ENCODE results near the gene SRM. TPM values are rescaled to one million over a fixed set of nuclear protein-coding genes. Genes with fewer than 3 reads are reported as not detected.
"Not testable (repeated sequence)": the region's sequence is repeated elsewhere in the genome, so short reads cannot be mapped to it uniquely, and the experiment has no call there.

The SRM gene
- total RNA-seq, 1 donor from 2014 or later = 117 TPM

DNA sequence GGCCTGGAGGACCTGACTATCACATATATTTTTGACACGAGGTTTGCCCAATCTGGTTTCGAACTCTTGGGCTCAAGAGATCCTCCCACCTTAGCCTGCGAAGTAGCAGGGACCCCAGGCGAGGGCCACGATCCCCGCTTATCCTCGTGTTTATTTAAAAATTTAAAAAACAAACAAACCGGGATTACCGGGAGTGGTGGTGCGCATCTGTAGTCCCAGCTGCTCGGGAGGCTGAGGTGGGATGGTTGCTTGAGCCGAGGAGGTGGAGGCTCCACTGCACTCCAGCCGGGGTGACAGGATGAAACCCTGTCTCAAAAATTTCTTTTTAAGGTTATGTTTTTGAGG lies 40.3 kb upstream of the SRM start:
- no peak for DNase-seq (ENCODE audit: extremely low spot score, unreplicated experiment)
- peak overlapping the region; percentile 92 for H3K4me3 Mint-ChIP-seq (ENCODE audit: unreplicated experiment)
- no peaks in the 10 kb centered on the region for H3K27me3 Mint-ChIP-seq (ENCODE audit: unreplicated experiment)
- H3K4me1 Mint-ChIP-seq (ENCODE audit: unreplicated experiment) = peaks cover 10% of the 10 kb centered on the region
- TF ChIP-seq, protein P1, sequence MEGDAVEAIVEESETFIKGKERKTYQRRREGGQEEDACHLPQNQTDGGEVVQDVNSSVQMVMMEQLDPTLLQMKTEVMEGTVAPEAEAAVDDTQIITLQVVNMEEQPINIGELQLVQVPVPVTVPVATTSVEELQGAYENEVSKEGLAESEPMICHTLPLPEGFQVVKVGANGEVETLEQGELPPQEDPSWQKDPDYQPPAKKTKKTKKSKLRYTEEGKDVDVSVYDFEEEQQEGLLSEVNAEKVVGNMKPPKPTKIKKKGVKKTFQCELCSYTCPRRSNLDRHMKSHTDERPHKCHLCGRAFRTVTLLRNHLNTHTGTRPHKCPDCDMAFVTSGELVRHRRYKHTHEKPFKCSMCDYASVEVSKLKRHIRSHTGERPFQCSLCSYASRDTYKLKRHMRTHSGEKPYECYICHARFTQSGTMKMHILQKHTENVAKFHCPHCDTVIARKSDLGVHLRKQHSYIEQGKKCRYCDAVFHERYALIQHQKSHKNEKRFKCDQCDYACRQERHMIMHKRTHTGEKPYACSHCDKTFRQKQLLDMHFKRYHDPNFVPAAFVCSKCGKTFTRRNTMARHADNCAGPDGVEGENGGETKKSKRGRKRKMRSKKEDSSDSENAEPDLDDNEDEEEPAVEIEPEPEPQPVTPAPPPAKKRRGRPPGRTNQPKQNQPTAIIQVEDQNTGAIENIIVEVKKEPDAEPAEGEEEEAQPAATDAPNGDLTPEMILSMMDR (IDR thresholded peaks at IDR 0.05) = no peak
- H3K27ac Mint-ChIP-seq (ENCODE audit: unreplicated experiment) = peak overlapping the region; percentile 91
- H3K9me3 Mint-ChIP-seq (ENCODE audit: unreplicated experiment) = no peaks in the 10 kb centered on the region
- H3K36me3 Mint-ChIP-seq (ENCODE audit: unreplicated experiment) = peaks cover 8% of the 10 kb centered on the region

DNA sequence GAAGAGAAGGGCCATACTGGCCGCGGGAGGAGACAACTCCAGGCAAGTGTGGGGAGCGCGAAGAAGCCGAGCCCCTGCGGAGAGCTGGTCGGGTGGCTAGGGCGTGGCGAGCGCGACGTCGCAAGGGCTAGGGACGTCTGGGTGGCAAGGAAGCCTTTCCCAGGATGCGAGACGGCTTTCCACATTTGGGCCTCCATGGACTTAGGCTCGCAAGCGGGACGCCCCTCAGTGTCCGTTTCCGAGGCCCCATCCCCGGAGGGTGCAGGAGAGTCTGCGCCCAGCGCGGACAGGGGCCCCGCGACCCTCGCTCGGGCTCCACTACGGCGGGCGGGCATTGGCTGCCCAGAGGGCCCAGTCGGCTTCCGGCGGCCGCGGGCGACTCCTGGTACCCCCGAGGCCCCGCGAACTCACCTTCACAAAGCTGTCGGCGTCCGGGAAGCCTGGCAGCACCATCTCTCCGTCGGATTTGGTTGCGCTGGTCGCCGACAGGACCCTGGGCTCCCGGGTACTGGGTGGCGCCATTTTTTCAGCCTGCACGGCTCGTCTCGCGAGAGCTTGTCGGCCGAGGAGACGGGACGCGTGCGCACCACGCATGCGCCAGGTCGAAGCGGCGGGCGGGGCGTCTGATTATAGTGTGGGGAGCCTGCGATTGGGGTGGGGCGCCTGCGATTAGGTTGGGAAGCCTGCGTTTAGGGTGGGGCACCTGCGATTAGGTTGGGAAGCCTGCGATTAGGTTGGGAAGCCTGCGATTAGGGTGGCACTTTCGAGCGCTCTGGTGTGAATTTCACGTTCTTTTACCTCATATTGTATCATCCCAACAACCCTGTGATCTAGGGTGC lies 39.7 kb upstream of the SRM start, which contains the start of gene EXOSC10:
Gene EXOSC10 (minus strand): TSS at position 560 of the 839 bp plus-strand sequence. CDS start 38 bp downstream, at position 522.
- H3K9me3 Mint-ChIP-seq (ENCODE audit: unreplicated experiment) = no peaks in the 10 kb centered on the region
- peak within 1 kb of the TSS; percentile 91 for H3K27ac Mint-ChIP-seq (ENCODE audit: unreplicated experiment)
- H3K4me1 Mint-ChIP-seq (ENCODE audit: unreplicated experiment) = peaks cover 10% of the 10 kb centered on the region
- H3K4me3 Mint-ChIP-seq (ENCODE audit: unreplicated experiment) = peak within 1 kb of the TSS; percentile 92
- H3K27me3 Mint-ChIP-seq (ENCODE audit: unreplicated experiment) = no peaks in the 10 kb centered on the region
- peak; percentile 98 for DNase-seq (ENCODE audit: extremely low spot score, unreplicated experiment)
- H3K36me3 Mint-ChIP-seq (ENCODE audit: unreplicated experiment) = peaks cover 8% of the 10 kb centered on the region
- TF ChIP-seq, protein P1 (IDR thresholded peaks at IDR 0.05) = no peak

DNA sequence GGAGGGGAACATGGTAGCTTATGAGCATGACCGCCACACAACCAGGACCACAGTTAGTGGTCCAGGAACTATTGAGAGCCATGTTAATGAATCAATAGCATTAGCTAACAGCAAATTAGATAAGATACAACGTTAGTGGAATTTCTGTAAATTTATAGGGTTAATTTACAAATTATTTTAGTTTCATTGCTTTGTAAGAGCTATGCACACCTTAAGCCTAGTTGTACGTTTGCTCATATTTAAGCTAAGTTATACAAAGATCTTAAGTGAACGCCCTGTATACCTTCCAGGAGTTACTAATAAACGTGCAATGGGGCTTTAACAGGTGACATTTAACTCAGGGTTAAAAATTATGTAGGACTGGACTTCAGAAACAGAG lies 39.1 kb upstream of the SRM start:
- H3K4me3 Mint-ChIP-seq (ENCODE audit: unreplicated experiment) = peak overlapping the region; percentile 92
- DNase-seq (ENCODE audit: extremely low spot score, unreplicated experiment) = no peak
- no peaks in the 10 kb centered on the region for H3K9me3 Mint-ChIP-seq (ENCODE audit: unreplicated experiment)
- H3K36me3 Mint-ChIP-seq (ENCODE audit: unreplicated experiment) = peaks cover 8% of the 10 kb centered on the region
- TF ChIP-seq, protein P1 (IDR thresholded peaks at IDR 0.05) = no peak
- H3K27me3 Mint-ChIP-seq (ENCODE audit: unreplicated experiment) = no peaks in the 10 kb centered on the region
- peaks cover 10% of the 10 kb centered on the region for H3K4me1 Mint-ChIP-seq (ENCODE audit: unreplicated experiment)
- peak overlapping the region; percentile 78 for H3K27ac Mint-ChIP-seq (ENCODE audit: unreplicated experiment)

DNA sequence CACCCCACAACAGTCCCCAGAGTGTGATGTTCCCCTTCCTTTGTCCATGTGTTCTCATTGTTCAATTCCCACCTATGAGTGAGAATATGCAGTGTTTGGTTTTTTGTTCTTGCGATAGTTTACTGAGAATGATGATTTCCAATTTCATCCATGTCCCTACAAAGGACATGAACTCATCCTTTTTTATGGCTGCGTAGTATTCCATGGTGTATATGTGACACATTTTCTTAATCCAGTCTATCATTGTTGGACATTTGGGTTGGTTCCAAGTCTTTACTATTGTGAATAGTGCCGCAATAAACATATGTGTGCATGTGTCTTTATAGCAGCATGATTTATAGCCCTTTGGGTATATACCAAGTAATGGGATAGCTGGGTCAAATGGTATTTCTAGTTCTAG lies 24.0 kb upstream of the SRM start:
- H3K4me3 Mint-ChIP-seq (ENCODE audit: unreplicated experiment); H3K27ac Mint-ChIP-seq (ENCODE audit: unreplicated experiment); H3K4me1 Mint-ChIP-seq (ENCODE audit: unreplicated experiment); H3K27me3 Mint-ChIP-seq (ENCODE audit: unreplicated experiment); H3K9me3 Mint-ChIP-seq (ENCODE audit: unreplicated experiment); DNase-seq (ENCODE audit: extremely low spot score, unreplicated experiment): not testable (repeated sequence)
- H3K36me3 Mint-ChIP-seq (ENCODE audit: unreplicated experiment) = peaks cover 49% of the 10 kb centered on the region

DNA sequence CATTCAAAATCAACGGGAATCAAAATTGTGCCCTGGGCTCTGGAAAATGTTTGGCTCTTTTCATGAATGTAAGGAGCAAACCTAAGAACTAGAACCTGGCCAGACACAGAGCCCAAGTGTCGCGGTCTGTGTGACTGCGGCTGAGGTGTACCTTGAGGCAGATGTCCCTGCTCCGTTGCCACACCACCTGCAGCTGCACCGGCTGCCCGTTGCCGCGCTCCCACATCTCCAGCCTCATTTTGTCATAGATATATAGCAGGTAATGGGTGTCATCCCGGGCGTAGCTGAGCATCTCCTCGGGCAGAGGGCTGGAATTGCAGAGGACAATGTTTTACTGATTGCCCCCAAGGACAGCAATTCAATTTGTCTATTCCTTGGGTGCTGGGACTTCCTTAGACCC lies 21.1 kb upstream of the SRM start:
- no peak for DNase-seq (ENCODE audit: extremely low spot score, unreplicated experiment)
- Mint-ChIP-seq H3K27me3 (ENCODE audit: unreplicated experiment) (no peaks in the 10 kb centered on the region), H3K4me1 (ENCODE audit: unreplicated experiment) (no peaks in the 10 kb centered on the region), H3K27ac (ENCODE audit: unreplicated experiment) (no peak overlapping the region), H3K36me3 (ENCODE audit: unreplicated experiment) (peaks cover 39% of the 10 kb centered on the region), H3K9me3 (ENCODE audit: unreplicated experiment) (no peaks in the 10 kb centered on the region), H3K4me3 (ENCODE audit: unreplicated experiment) (no peak overlapping the region)
- TF ChIP-seq, protein P1 (IDR thresholded peaks at IDR 0.05) = no peak
